Upper lobe of right lung (tissue), 1 donor: ENCODE data around the gene GPR132. TPM values are rescaled to one million over a fixed set of nuclear protein-coding genes. Genes with fewer than 3 reads are reported as not detected.

Experiments used
- ATAC-seq: fragments of 200-7000 bp; cut with Tn5 transposase; one replicate; pipeline ENCODE4 v1.9.1; 2020; ENCODE audit warnings: mild to moderate bottlenecking, moderate library complexity
- DNase-seq: peaks from one replicate; pipeline ENCODE4 v3.0.0-alpha.2; 2020
- H3K27ac ChIP-seq: fragments of 200-600 bp; one replicate; pipeline ENCODE4 v1.8.0; 2022
- H3K27me3 ChIP-seq: fragments of 200-600 bp; one replicate; pipeline ENCODE4 v1.8.0; 2022; ENCODE audit warnings: mild to moderate bottlenecking
- H3K36me3 ChIP-seq: fragments of 200-600 bp; one replicate; pipeline ENCODE4 v1.8.0; 2022
- H3K4me1 ChIP-seq: fragments of 200-600 bp; one replicate; pipeline ENCODE4 v1.8.0; 2022
- H3K4me3 ChIP-seq: fragments of 200-600 bp; one replicate; pipeline ENCODE4 v1.8.0; 2022; ENCODE audit warnings: mild to moderate bottlenecking
- H3K9me3 ChIP-seq: fragments of 200-600 bp; one replicate; pipeline ENCODE4 v1.8.0; 2022
- intact Hi-C: fragments of 100-400 bp; cut with DNase I; formaldehyde crosslinking; loops from one replicate; pipeline ENCODE4 v1.11.0; 2022
- total RNA-seq: library from RNA; stranded (reverse); fragmentation: NEBNext Ultra II Directional; extraction: Animal tissue kit (Norgen Biotek cat#: 25700); gene quantifications from one replicate; pipeline ENCODE4 v1.2.1, GENCODE V29; 2021
- TF ChIP-seq, protein P1 (sequence below): fragments of 200-600 bp; IDR thresholded peaks from one replicate; pipeline ENCODE4 v1.8.0; 2022; ENCODE audit warnings: antibody characterized with exemption
- donor health status: DM: no; HTN: yes; CAD: no; lungs with severe emphysema.

Gene GPR132
- total RNA-seq, 1 donor from 2014 or later, result 6.7 TPM

DNA sequence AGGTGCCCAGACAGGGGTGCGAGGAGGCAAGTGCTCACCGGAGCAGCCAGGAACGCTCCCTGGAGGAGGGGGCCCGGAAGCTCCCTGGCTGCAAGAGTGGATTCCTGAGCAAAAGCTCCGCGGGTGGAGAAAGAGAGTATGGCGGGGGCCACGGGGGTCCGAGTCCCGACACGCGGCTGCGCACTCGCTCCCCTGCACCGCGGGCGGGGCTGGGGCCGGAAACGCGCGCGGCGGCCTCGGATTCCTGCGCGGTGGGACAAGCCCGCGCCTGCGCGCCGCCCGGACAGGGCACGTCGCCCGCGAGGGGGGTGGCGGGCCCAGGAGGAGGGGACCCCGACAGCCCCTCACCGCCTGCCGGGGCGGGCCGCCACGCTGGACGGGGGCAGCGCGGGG is 27.8 kb upstream of the GPR132 start:
- peaks cover 41% of the 10 kb centered on the region for H3K4me1 ChIP-seq

DNA sequence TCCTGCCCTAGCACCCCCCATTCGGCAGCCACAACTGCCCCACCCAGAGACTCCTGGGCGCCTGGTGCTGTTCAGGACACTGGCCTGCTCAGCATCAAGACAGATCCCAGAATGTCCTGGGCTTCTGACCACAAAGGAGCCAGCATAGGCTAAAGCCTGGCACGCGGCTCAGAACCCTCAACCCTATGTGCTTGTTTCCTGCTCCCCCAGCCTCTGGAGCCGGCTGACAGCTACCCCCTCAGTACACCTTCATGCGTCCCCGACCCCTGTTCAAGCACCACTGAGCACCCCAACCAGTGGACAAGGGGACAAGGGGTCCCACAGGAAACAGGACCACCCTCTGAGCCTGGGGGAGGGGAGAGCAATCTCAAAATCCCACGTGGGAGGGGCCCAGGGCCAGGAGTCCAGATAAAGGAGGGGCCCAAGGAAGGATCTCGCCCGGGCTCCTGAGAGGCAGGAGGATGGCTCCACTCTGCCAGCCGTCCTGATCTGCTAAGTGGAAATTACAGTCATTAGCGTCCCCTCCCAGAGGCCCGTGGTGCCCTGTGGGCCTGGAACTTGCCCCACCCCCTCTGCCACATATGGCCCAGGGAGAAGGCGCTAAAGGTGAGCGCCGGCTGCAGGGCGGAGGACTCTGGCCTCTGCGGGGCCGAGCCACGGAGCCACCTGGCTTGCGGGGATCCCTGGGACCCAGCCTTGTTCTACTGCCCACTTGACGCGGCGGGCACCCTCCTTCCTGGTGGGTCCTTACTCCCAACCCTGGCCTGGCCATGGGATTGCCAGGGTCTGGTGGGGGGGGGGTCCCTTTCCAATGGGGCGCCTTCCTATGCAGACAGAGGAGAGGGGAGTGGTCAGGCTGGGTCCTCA is 27.2 kb upstream of the GPR132 start:
- peaks cover 45% of the 10 kb centered on the region for H3K4me1 ChIP-seq
- peak overlapping the region; percentile 72 for H3K4me3 ChIP-seq
- TF ChIP-seq, protein P1, sequence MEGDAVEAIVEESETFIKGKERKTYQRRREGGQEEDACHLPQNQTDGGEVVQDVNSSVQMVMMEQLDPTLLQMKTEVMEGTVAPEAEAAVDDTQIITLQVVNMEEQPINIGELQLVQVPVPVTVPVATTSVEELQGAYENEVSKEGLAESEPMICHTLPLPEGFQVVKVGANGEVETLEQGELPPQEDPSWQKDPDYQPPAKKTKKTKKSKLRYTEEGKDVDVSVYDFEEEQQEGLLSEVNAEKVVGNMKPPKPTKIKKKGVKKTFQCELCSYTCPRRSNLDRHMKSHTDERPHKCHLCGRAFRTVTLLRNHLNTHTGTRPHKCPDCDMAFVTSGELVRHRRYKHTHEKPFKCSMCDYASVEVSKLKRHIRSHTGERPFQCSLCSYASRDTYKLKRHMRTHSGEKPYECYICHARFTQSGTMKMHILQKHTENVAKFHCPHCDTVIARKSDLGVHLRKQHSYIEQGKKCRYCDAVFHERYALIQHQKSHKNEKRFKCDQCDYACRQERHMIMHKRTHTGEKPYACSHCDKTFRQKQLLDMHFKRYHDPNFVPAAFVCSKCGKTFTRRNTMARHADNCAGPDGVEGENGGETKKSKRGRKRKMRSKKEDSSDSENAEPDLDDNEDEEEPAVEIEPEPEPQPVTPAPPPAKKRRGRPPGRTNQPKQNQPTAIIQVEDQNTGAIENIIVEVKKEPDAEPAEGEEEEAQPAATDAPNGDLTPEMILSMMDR, result no peak
- H3K36me3 ChIP-seq, result no peaks in the 10 kb centered on the region
- H3K27ac ChIP-seq, result peak overlapping the region; percentile 87
- H3K9me3 ChIP-seq, result no peaks in the 10 kb centered on the region
- H3K27me3 ChIP-seq, result no peaks in the 10 kb centered on the region
- DNase-seq (peak; percentile 72), ATAC-seq (no peak)
- intact Hi-C loops, result loop anchor here (10.0 kb wide), 1 partner anchor 262 kb away; no protein-coding TSS in a partner anchor

More for the DNA sequence above, 27.8 kb upstream of the GPR132 start:
- intact Hi-C loops, result loop anchor here (10.0 kb wide), 1 partner anchor 262 kb away; no protein-coding TSS in a partner anchor
- H3K36me3 ChIP-seq, result no peaks in the 10 kb centered on the region
- H3K27me3 ChIP-seq, result no peaks in the 10 kb centered on the region
- DNase-seq (peak; percentile 88), ATAC-seq (peak; percentile 41)
- peak overlapping the region; percentile 87 for H3K27ac ChIP-seq
- peak overlapping the region; percentile 72 for H3K4me3 ChIP-seq
- H3K9me3 ChIP-seq, result no peaks in the 10 kb centered on the region
- TF ChIP-seq, protein P1, result no peak

DNA sequence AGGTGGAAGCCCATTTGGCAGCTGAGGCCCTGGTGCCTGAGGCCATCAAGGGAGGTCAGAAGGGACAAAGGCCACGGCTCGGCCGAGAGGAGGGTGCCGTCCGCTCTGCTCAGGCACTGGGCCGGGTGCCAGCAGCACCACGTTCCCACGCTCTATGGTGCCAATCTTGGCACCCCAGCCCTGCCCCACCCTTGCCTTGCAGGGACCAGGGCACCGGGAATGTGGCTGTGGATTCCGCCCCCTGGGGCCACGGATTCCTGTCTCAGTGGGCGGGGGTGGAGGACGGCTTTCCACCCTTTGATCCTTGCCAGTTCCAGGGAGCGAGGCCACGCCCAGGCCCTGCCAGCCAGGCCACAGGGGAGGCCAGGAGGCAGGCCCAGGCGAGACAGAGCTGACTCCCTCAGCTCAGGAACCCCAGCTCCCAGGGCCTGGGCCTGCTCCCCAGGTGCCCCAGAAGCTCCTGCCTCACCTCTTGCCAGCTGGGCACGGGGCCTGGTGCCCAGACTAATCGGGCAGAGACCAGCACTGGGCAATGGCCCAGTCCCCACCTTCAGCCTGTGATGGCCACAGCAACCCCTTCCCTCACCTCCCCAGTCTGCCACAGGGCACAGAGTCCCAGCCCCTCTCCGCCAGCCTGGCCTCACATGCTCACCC is 26.4 kb upstream of the GPR132 start:
- TF ChIP-seq, protein P1, result no peak
- ATAC-seq, result peak; percentile 57
- Histone ChIP-seq H3K4me3 (peak overlapping the region; percentile 72), H3K4me1 (peaks cover 50% of the 10 kb centered on the region), H3K36me3 (no peaks in the 10 kb centered on the region), H3K9me3 (no peaks in the 10 kb centered on the region), H3K27ac (peak overlapping the region; percentile 87), H3K27me3 (no peaks in the 10 kb centered on the region)
- peak; percentile 94 for DNase-seq
- intact Hi-C loops, result loop anchor here (10.0 kb wide), 1 partner anchor 263 kb away; no protein-coding TSS in a partner anchor

DNA sequence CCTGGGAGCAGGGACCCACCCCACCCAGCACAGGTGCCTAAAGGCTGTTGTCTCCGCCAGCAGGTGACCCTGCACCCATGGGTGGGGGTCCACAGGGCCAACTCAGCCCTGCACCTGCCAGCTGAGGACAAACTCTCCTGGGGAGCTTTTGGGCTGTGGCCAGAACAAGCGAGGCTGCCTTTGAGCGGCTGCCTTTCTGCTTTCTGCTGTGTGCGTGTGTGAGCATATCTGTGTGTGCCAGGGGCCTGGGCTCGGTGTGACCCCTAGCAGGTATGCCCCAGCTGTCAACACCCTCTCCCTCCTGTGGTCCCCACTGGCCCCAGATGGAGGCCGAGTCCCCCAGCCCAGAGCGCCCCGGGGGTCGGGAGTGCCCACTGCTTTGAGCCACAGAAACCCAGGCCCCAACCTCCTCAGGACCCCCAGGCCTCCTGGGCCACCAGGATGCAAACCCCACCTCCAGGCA is 25.9 kb upstream of the GPR132 start:
- Histone ChIP-seq H3K27me3 (no peaks in the 10 kb centered on the region), H3K27ac (peak overlapping the region; percentile 87), H3K4me3 (no peak overlapping the region), H3K9me3 (no peaks in the 10 kb centered on the region), H3K4me1 (peaks cover 54% of the 10 kb centered on the region), H3K36me3 (no peaks in the 10 kb centered on the region)
- ATAC-seq (no peak), DNase-seq (peak; percentile 67)
- intact Hi-C loops, result loop anchor here (10.0 kb wide), 1 partner anchor 264 kb away; no protein-coding TSS in a partner anchor
- TF ChIP-seq, protein P1, result no peak

DNA sequence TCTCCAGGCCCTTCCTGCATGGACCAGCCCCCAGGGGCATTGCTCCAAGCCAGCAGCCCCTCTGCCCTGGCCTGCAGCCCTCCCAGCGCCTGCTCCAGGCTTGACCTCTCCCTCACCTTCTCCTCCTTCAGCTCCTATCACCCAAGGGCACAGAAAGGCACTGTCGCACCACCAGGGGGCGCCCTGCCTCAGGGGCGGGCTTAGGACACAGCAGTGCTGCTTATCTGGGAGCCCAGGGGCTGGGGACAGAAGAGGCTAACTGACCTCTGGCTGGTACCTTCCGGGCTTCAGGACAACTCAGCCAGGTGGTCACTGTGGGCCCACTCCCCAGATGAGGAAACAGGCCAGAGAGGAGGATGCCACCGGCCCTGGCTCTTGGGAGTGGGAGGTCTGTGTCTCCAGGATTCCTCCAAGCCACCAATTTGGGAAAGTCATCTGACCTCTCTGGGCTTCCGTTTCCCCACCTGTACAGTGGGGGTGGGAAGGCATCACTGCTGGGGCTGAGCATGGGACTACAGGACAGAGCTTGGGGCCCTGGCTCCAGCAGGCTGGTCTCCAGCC is 25.3 kb upstream of the GPR132 start:
- H3K27me3 ChIP-seq, result no peaks in the 10 kb centered on the region
- peaks cover 54% of the 10 kb centered on the region for H3K4me1 ChIP-seq
- peak; percentile 95 for DNase-seq
- H3K27ac ChIP-seq, result peak overlapping the region; percentile 87
- H3K4me3 ChIP-seq, result no peak overlapping the region
- intact Hi-C loops, result loop anchor here (10.0 kb wide), 1 partner anchor 264 kb away; no protein-coding TSS in a partner anchor
- ATAC-seq, result peak; percentile 52
- no peaks in the 10 kb centered on the region for H3K9me3 ChIP-seq
- TF ChIP-seq, protein P1, result peak; percentile 98
- no peaks in the 10 kb centered on the region for H3K36me3 ChIP-seq
